ENCODE results near the gene C8G. TPM values are rescaled to one million over a fixed set of nuclear protein-coding genes. Genes with fewer than 3 reads are reported as not detected.

Gene C8G
- total and polyA plus RNA-seq, 2 of the 13 experiments (the other 11 are each of a cell fraction or from before 2014, with no cell fraction given): 4.9 to 12.8 TPM

DNA sequence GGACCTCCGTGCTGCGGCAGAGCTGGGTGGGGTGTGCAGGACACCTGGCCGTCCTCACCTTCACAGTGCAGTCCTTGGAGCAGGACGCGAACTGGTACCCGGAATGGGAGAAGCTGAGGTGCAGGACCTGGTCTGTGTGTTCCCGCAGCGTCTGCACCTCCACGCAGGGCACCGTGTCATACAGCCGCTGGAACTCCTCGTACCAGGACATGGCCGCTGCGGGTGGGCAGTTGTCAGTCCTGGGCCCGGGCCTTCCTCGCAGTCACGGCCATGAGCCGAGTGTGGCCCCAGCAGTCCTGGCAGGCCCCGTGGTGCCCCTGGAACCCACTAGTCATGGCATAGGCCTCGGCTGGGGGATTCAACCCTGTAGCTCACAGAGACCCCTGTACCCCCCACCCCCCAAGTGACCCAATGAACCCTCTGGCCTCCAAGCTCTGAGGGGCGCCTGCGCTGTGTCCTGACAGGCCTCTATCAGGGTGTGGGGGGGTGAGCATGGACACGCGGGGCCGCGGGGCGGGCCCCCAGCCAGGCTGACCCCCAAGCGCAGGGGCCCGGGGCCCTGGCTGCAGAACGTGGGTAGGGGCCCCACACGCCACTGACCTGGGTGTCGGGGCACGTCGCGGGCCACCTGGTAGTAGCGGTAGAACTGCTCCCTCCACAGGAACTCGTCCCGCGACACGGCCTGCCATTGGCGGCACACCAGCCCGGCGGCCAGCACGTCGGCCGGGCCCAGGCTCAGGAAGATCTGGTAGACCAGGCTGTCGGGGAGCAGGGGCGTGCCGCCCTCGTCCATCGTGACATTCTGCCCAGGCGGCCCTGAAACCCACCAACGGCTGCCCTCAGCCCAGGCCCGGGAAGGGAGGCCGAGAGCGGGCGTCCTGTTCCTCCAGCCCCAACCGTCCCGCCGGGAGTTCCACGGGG lies 1.5 kb upstream of the C8G start (continued):
- no peak for TF ChIP-seq FOXC1 (CRISPR knock-in tag; IDR thresholded peaks at IDR 0.05; ENCODE audit: borderline replicate concordance)
- TF ChIP-seq SNAI1 (CRISPR knock-in tag; IDR thresholded peaks at IDR 0.05; ENCODE audit: borderline replicate concordance): no peak
- 0 out of 2 replicates have a peak, but pooled peaks have one; percentile 35 for TF ChIP-seq ZNF773 (CRISPR knock-in tag; IDR thresholded peaks at IDR 0.05; ENCODE audit: borderline replicate concordance)
- no peak for TF ChIP-seq ZNF652 (CRISPR knock-in tag; IDR thresholded peaks at IDR 0.05; ENCODE audit: borderline replicate concordance, low read depth)
- TF ChIP-seq ZNF296 (CRISPR knock-in tag; conservative IDR thresholded peaks at IDR 0.05): no peak
- TF ChIP-seq ATF1 (CRISPR knock-in tag; IDR thresholded peaks at IDR 0.05): no peak
- TF ChIP-seq ONECUT2 (CRISPR knock-in tag; IDR thresholded peaks at IDR 0.05): no peak
- no peak; the same call in 1 of the 2 replicates for TF ChIP-seq ZNF224 (CRISPR knock-in tag; IDR thresholded peaks at IDR 0.05)
- no peak for TF ChIP-seq ZNF619 (CRISPR knock-in tag; IDR thresholded peaks at IDR 0.05)
- TF ChIP-seq PITX1 (CRISPR knock-in tag; IDR thresholded peaks at IDR 0.05): peak; percentile 25; the same call in 1 of the 2 replicates
- 0 out of 2 replicates have a peak, but pooled peaks have one; percentile 34 for TF ChIP-seq NRL (CRISPR knock-in tag; IDR thresholded peaks at IDR 0.05; ENCODE audit: borderline replicate concordance)
- no peak for TF ChIP-seq KLF12 (CRISPR knock-in tag; IDR thresholded peaks at IDR 0.05; ENCODE audit: borderline replicate concordance)
- no peak for TF ChIP-seq ZNF749 (CRISPR knock-in tag; IDR thresholded peaks at IDR 0.05; ENCODE audit: borderline replicate concordance)
- TF ChIP-seq, protein P1, sequence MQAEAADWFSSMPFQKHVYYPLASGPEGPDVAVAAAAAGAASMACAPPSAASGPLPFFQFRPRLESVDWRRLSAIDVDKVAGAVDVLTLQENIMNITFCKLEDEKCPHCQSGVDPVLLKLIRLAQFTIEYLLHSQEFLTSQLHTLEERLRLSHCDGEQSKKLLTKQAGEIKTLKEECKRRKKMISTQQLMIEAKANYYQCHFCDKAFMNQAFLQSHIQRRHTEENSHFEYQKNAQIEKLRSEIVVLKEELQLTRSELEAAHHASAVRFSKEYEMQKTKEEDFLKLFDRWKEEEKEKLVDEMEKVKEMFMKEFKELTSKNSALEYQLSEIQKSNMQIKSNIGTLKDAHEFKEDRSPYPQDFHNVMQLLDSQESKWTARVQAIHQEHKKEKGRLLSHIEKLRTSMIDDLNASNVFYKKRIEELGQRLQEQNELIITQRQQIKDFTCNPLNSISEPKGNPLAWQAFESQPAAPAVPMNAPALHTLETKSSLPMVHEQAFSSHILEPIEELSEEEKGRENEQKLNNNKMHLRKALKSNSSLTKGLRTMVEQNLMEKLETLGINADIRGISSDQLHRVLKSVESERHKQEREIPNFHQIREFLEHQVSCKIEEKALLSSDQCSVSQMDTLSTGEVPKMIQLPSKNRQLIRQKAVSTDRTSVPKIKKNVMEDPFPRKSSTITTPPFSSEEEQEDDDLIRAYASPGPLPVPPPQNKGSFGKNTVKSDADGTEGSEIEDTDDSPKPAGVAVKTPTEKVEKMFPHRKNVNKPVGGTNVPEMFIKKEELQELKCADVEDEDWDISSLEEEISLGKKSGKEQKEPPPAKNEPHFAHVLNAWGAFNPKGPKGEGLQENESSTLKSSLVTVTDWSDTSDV (CRISPR knock-in tag; IDR thresholded peaks at IDR 0.05): 0 out of 2 replicates have a peak, but pooled peaks have one; percentile 20
- TF ChIP-seq ZNF607 (CRISPR knock-in tag; IDR thresholded peaks at IDR 0.05; ENCODE audit: borderline replicate concordance): peak; percentile 7; the same call in 1 of the 2 replicates
- TF ChIP-seq, protein P2, sequence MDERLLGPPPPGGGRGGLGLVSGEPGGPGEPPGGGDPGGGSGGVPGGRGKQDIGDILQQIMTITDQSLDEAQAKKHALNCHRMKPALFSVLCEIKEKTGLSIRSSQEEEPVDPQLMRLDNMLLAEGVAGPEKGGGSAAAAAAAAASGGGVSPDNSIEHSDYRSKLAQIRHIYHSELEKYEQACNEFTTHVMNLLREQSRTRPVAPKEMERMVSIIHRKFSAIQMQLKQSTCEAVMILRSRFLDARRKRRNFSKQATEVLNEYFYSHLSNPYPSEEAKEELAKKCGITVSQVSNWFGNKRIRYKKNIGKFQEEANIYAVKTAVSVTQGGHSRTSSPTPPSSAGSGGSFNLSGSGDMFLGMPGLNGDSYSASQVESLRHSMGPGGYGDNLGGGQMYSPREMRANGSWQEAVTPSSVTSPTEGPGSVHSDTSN (CRISPR knock-in tag; IDR thresholded peaks at IDR 0.05): no peak
- TF ChIP-seq ZSCAN29 (CRISPR knock-in tag; conservative IDR thresholded peaks at IDR 0.05): no peak
- no peak for TF ChIP-seq HOXA9 (CRISPR knock-in tag; IDR thresholded peaks at IDR 0.05; ENCODE audit: borderline replicate concordance)
- no peak for TF ChIP-seq CREM (IDR thresholded peaks at IDR 0.05)
- no peak for TF ChIP-seq CREM (CRISPR knock-in tag; IDR thresholded peaks at IDR 0.05)
- no peak for TF ChIP-seq BCL6 (CRISPR knock-in tag; IDR thresholded peaks at IDR 0.05)
- no peak for TF ChIP-seq ZFP36 (IDR thresholded peaks at IDR 0.05; ENCODE audit: borderline replicate concordance, low read depth, low read length, partially characterized antibody)
- peak; percentile 62; the same call in 1 of the 2 replicates for TF ChIP-seq ZNF230 (CRISPR knock-in tag; IDR thresholded peaks at IDR 0.05)
- 0 out of 2 replicates have a peak, but pooled peaks have one; percentile 18 for TF ChIP-seq HNRNPL (IDR thresholded peaks at IDR 0.05; ENCODE audit: low read depth, low read length)
- TF ChIP-seq EHMT2 (IDR thresholded peaks at IDR 0.05; ENCODE audit: borderline replicate concordance, low read depth, low read length): no peak
- TF ChIP-seq ISL2 (CRISPR knock-in tag; IDR thresholded peaks at IDR 0.05): no peak
